Ecto neural progenitor cell (in vitro differentiated cells): ENCODE results near the gene PTPRN.

Source experiments
- DNase-seq: peaks from one replicate; pipeline ENCODE4 v3.0.0-alpha.2; 2018; ENCODE audit warnings: low spot score

The PTPRN gene

GRCh38 chr2:219245148-219245898 is 63.9 kb downstream of the PTPRN start, which contains the start of the genes GLB1L and STK16:
Gene GLB1L (minus strand): TSS chr2:219245444. CDS start chr2:219243573, 1,871 bp downstream.
Gene STK16 (plus strand): TSS chr2:219245479. CDS start chr2:219246000, 521 bp downstream.
- DNase-seq: peak; percentile 98

GRCh38 chr2:219244789-219245147 is 64.4 kb downstream of the PTPRN start:
- DNase-seq: no peak

- no peak for DNase-seq
Observed at GRCh38 chr2:219243291-219243761, 65.9 kb downstream of the PTPRN start.
